Naive thymus-derived CD8-positive, alpha-beta T cell (primary cell): ENCODE results near the gene MIP. TPM values are rescaled to one million over a fixed set of nuclear protein-coding genes. Genes with fewer than 3 reads are reported as not detected.
A peak's percentile ranks its signal among the peaks of the same experiment; 100 is the strongest.
"Not testable (repeated sequence)": the region's sequence is repeated elsewhere in the genome, so short reads cannot be mapped to it uniquely, and the experiment has no call there.

Experiments used
- ATAC-seq, 2 donors: fragments of 150-1000 bp; cut with Tn5 transposase in 1 of 2; sonication (Bioruptor Pico), chemical (Tn5 transposase) in 1 of 2; 1 replicate in 1 of 2; 2 replicates in 1 of 2; pipeline ENCODE4 v1.10.0; 2021; ENCODE audit warnings: mild to moderate bottlenecking in 2 of 2, moderate library complexity in 2 of 2
- POLR2A ChIA-PET: fragments of 350-600 bp; sonication (Branson Sonifier 250); formaldehyde crosslinking; loops from one replicate; lab custom pipeline; 2021; ENCODE audit warnings: antibody characterized with exemption; lab: Charles Lee
- DNase-seq, 10 donors: peaks; one replicate each; pipeline versions ENCODE4 v3.0.0 to v3.0.0-alpha.2; 2020 to 2022
- H3K27ac Mint-ChIP-seq, 10 donors: one replicate each; pipeline ENCODE4 v1.8.0; 2020 to 2022; ENCODE audit warnings: mild to moderate bottlenecking in 10 of 10, mixed read lengths in 10 of 10, moderate library complexity in 4 of 10, inconsistent platforms in 1 of 10
- H3K27me3 Mint-ChIP-seq, 5 donors: one replicate each; pipeline ENCODE4 v1.8.0; 2021 to 2022; ENCODE audit warnings: mixed read lengths in 5 of 5
- H3K36me3 Mint-ChIP-seq, 3 donors: one replicate each; pipeline ENCODE4 v1.8.0; 2020 to 2022; ENCODE audit warnings: mixed read lengths in 3 of 3, mild to moderate bottlenecking in 2 of 3, inconsistent platforms in 1 of 3
- H3K4me1 Mint-ChIP-seq, 4 donors: one replicate each; pipeline ENCODE4 v1.8.0; 2021 to 2022; ENCODE audit warnings: mixed read lengths in 4 of 4
- H3K4me3 Mint-ChIP-seq, 10 donors: one replicate each; pipeline ENCODE4 v1.8.0; 2020 to 2022; ENCODE audit warnings: mild to moderate bottlenecking in 10 of 10, mixed read lengths in 10 of 10, moderate library complexity in 6 of 10, inconsistent platforms in 1 of 10
- H3K9me3 Mint-ChIP-seq, 9 donors: one replicate each; pipeline ENCODE4 v1.8.0; 2020 to 2022; ENCODE audit warnings: mixed read lengths in 9 of 9, mild to moderate bottlenecking in 3 of 9, inconsistent platforms in 1 of 9, moderate library complexity in 1 of 9
- polyA plus RNA-seq, 3 donors: library from polyadenylated mRNA; unstranded; fragments of 300-500 nt; fragmentation: Illumina TruSeq; gene quantifications; one replicate each; pipeline ENCODE4 v1.2.3, GENCODE V29; 2021
- total RNA-seq, 8 experiments: library from RNA in 2 of 8; stranded (reverse) in 2 of 8; gene quantifications; one replicate each; pipeline ENCODE4 v1.2.3 and lab custom pipeline; 2021 to 2026

Gene MIP
- total and polyA plus RNA-seq, 5 experiments from 2014 or later: not detected

GRCh38 chr12:56461235-56462159 is 7.0 kb upstream of the MIP start:
- Mint-ChIP-seq H3K27ac (no peak overlapping the region), H3K4me1 (peaks cover 3 to 9% (median 6%) of the 10 kb centered on the region in 4 donors), H3K9me3 (no peaks in the 10 kb centered on the region), H3K36me3 (no peaks in the 10 kb centered on the region), H3K4me3 (no peak overlapping the region), H3K27me3 (no peaks in the 10 kb centered on the region)
- POLR2A ChIA-PET: interaction anchor here (0.7 to 3.4 kb wide), 5 partner anchors 12 to 203 kb away, joined by 3 to 13 read pairs (median 3); partner anchors contain the start of genes ANKRD52, CNPY2 and TIMELESS
- DNase-seq (no peak), ATAC-seq (no peak)

- Mint-ChIP-seq H3K36me3 (no peaks in the 10 kb centered on the region), H3K4me1 (peaks cover 0 to 4% (median 0%) of the 10 kb centered on the region in 4 donors), H3K4me3 (no peak overlapping the region), H3K27me3 (no peaks in the 10 kb centered on the region), H3K27ac (no peak overlapping the region), H3K9me3 (no peaks in the 10 kb centered on the region)
- POLR2A ChIA-PET: interaction anchor here (1.4 kb wide), 1 partner anchor 10 kb away, joined by 5 read pairs; the partner anchor contains the start of gene SPRYD4
- no peak for ATAC-seq
- no peak for DNase-seq
Observed at GRCh38 chr12:56457817-56458216, 3.4 kb upstream of the MIP start.

- Mint-ChIP-seq H3K36me3 (no peaks in the 10 kb centered on the region), H3K9me3 (no peaks in the 10 kb centered on the region), H3K27ac (peak overlapping the region in 3 of 10 donors; percentile 7 to 53 (median 17)), H3K4me3 (peak overlapping the region in 2 of 10 donors; percentile 34 to 57), H3K27me3 (no peaks in the 10 kb centered on the region), H3K4me1 (peaks cover 7 to 28% (median 14%) of the 10 kb centered on the region in 4 donors)
- no peak for ATAC-seq
- POLR2A ChIA-PET: interaction anchor here (3.9 kb wide), 1 partner anchor 13 kb away, joined by 15 read pairs; no protein-coding TSS in a partner anchor
- DNase-seq: no peak
Observed at GRCh38 chr12:56451147-56451546, 3.3 kb downstream of the MIP start.

DNA sequence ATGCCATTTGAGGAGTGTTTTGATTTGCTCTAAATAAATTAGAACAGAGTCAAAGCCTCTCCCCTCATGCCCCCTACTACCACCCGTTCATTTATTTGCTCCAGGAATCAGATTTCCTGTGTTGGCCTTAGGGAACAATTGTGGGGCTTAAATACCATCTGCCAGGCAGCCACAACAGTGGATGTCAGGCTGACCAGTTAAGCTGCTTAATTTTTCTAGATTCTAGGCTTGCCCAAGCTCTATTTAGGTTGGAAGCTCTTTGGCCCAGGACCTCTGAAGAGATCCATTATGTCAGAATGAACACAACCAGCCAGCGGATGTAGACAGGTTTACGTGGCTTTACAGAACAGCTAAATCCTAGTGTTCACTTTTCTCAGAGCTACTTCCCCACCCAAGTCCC is 4.2 kb downstream of the MIP start:
- H3K4me3 Mint-ChIP-seq: peak overlapping the region in 8 of 10 donors; percentile 27 to 95 (median 92)
- H3K27me3 Mint-ChIP-seq: no peaks in the 10 kb centered on the region
- ATAC-seq (no peak), DNase-seq (no peak)
- H3K9me3 Mint-ChIP-seq: no peaks in the 10 kb centered on the region
- H3K36me3 Mint-ChIP-seq: no peaks in the 10 kb centered on the region
- H3K27ac Mint-ChIP-seq: peak overlapping the region in 6 of 10 donors; percentile 93 to 97 (median 96)
- POLR2A ChIA-PET: interaction anchor here (1.4 to 3.9 kb wide), 4 partner anchors 14 to 332 kb away, joined by 3 to 15 read pairs (median 12); partner anchors contain the start of genes RNF41, STAT2 and ZC3H10
- H3K4me1 Mint-ChIP-seq: peaks cover 7 to 28% (median 14%) of the 10 kb centered on the region in 4 donors

GRCh38 chr12:56449622-56449984 is 4.9 kb downstream of the MIP start:
- DNase-seq: no peak
- Mint-ChIP-seq H3K4me3 (peak overlapping the region; percentile 88 to 95 (median 92)), H3K27me3 (no peaks in the 10 kb centered on the region), H3K4me1 (peaks cover 10 to 28% (median 14%) of the 10 kb centered on the region in 4 donors), H3K27ac (peak overlapping the region; percentile 93 to 97 (median 95)), H3K36me3 (no peaks in the 10 kb centered on the region), H3K9me3 (peaks cover 0 to 3% (median 0%) of the 10 kb centered on the region in 9 donors)
- POLR2A ChIA-PET: interaction anchor here (0.6 to 3.9 kb wide), 14 partner anchors 11 to 332 kb away, joined by 3 to 15 read pairs (median 6); partner anchors contain the start of genes CNPY2, ESYT1, IL23A and RNF41
- ATAC-seq: no peak

- Mint-ChIP-seq H3K27me3 (no peaks in the 10 kb centered on the region), H3K9me3 (peaks cover 0 to 7% (median 0%) of the 10 kb centered on the region in 9 donors), H3K4me1 (peaks cover 12 to 28% (median 14%) of the 10 kb centered on the region in 4 donors), H3K4me3 (peak within 1 kb of the TSS; percentile 88 to 95 (median 92)), H3K36me3 (peaks cover 0 to 2% (median 0%) of the 10 kb centered on the region in 3 donors), H3K27ac (peak within 1 kb of the TSS; percentile 93 to 97 (median 95))
- peak; percentile 72 to 95 (median 80) for DNase-seq
- POLR2A ChIA-PET: interaction anchor here (0.5 to 3.9 kb wide), 20 partner anchors 10 to 354 kb away, joined by 3 to 15 read pairs (median 4); partner anchors contain the start of genes CNPY2, COQ10A, ESYT1 and IL23A
- peak; percentile 97 to 98 for ATAC-seq
Observed at GRCh38 chr12:56448860-56449621, 5.4 kb downstream of the MIP start, which contains the start of gene TIMELESS. TSS of gene TIMELESS (minus strand) at chr12:56449426. CDS start at chr12:56434170, 15,256 bp downstream.

GRCh38 chr12:56443208-56443607 is 11.2 kb downstream of the MIP start:
- Mint-ChIP-seq H3K4me1 (peaks cover 3 to 10% (median 8%) of the 10 kb centered on the region in 4 donors), H3K27ac (peak overlapping the region in 1 of 10 donors; percentile 50)
- POLR2A ChIA-PET: interaction anchor here (0.7 kb wide), 1 partner anchor 637 kb away, joined by 4 read pairs; no protein-coding TSS in a partner anchor

DNA sequence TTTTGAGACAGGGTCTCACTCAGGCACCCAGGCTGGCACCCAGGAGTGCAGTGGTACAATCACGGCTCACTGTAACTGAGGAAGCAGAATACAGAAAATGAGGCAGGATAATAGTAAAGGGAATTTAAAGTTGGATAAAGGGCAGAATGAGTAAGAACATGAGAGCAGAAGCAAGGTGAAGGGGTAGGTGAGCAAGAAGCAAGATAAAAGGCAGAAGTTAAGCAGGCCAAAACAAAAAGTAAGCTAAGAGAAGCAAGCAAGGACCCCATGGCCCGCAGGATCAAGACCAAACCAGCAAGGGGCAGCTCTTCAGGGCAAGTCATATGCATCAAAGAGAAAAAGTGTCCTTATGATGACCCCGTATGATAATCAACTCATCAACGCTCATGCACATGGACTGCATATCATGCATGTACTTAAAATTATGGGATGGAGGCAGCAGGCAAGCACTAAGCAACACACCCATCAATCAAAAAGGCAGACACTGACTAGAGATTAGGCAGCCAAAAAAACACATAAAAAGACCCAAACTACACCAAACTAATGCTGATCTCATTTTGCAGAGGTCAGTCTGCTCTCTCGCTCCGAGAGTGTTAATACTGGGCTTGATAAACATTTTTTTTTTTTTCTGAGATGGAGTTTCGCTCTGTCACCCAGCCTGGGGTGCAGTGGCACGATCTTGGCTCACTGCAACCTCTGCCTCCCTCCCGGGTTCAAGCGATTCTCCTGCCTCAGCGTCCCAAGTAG is 16.9 kb downstream of the MIP start:
- peak overlapping the region in 2 of 10 donors; percentile 40 to 45 for H3K27ac Mint-ChIP-seq
- H3K4me1 Mint-ChIP-seq: peaks cover 0 to 3% (median 0%) of the 10 kb centered on the region in 4 donors
- H3K27me3 Mint-ChIP-seq: no peaks in the 10 kb centered on the region
- ATAC-seq (no peak), DNase-seq (no peak)
- POLR2A ChIA-PET: interaction anchor here (0.6 kb wide), 1 partner anchor 579 kb away, joined by 3 read pairs; no protein-coding TSS in a partner anchor
- peaks cover 0 to 2% (median 0%) of the 10 kb centered on the region in 3 donors for H3K36me3 Mint-ChIP-seq
- no peak overlapping the region for H3K4me3 Mint-ChIP-seq
- no peaks in the 10 kb centered on the region for H3K9me3 Mint-ChIP-seq

More at GRCh38 chr12:56443208-56443607, 11.2 kb downstream of the MIP start:
- not testable (repeated sequence) for H3K36me3 Mint-ChIP-seq, H3K27me3 Mint-ChIP-seq, DNase-seq, ATAC-seq, H3K4me3 Mint-ChIP-seq
- peaks cover 0 to 17% (median 0%) of the 10 kb centered on the region in 9 donors for H3K9me3 Mint-ChIP-seq

DNA sequence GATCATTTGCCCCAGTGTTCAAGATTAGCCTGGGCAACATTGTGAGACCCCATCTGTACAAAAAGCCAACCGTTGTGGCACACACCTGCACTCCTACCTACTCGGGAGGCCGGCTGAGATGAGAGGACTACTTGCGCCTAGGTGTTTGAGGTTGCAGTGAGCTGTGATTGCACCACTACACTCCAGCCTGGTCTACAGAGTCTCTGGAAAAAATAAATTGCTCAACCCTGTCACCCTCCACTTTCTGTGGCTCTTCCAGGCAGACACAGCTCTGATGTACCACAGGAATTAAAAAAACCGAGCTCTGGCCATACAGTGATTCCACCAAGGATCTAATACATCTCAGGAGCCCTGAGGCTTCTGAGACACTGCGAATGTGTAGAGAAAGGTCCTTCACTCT is 19.6 kb downstream of the MIP start:
- Mint-ChIP-seq H3K4me1 (peaks cover 0 to 1% (median 0%) of the 10 kb centered on the region in 4 donors), H3K9me3 (no peaks in the 10 kb centered on the region), H3K4me3 (no peak overlapping the region), H3K36me3 (peaks cover 0 to 7% (median 2%) of the 10 kb centered on the region in 3 donors), H3K27ac (peak overlapping the region in 2 of 10 donors; percentile 17 to 53), H3K27me3 (no peaks in the 10 kb centered on the region)
- DNase-seq (no peak), ATAC-seq (no peak)
- POLR2A ChIA-PET: interaction anchor here (0.7 kb wide), 1 partner anchor 19 kb away, joined by 3 read pairs; no protein-coding TSS in a partner anchor

DNA sequence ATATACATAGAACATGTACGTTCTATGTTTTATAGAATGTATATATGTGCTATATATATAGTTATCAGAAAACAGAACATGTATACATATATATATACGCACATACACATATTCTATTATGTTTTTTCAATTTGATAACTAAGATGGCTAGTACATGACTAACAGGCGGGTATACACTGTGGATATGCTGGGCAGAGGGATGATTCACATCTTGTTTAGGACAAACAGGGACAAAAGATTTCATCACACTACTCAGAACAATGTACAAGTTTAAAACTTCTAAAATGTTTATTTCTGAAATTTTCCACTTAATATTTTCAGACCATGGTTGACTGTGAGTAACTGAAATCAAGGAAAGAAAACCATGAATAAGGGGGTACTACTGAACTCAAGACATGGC is 22.6 kb downstream of the MIP start:
- ATAC-seq (no peak), DNase-seq (no peak)
- Mint-ChIP-seq H3K36me3 (peaks cover 0 to 12% (median 7%) of the 10 kb centered on the region in 3 donors), H3K4me1 (peaks cover 0 to 1% (median 0%) of the 10 kb centered on the region in 4 donors), H3K27me3 (no peaks in the 10 kb centered on the region), H3K9me3 (no peaks in the 10 kb centered on the region), H3K27ac (no peak overlapping the region), H3K4me3 (no peak overlapping the region)
- POLR2A ChIA-PET: no interaction called here

DNA sequence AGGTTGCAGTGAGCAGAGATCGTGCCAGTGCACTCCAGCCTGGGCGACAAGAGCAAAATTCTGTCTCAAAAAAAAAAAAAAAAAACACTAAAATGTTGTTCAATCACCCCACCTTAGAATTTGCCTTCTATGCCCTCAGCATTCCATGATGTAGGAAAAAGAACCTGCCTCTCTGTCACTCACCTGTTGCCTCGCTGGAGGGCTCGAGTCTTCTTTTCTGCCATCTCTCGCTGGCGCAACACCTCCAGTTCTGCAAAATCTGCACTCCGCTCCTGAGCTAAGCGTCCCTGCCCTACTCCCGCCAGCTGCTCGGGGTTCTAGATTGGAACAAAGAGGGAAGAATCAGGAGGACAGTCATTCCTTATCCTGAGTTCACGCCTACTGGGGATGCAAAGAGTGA is 23.2 kb downstream of the MIP start:
- peaks cover 0 to 1% (median 0%) of the 10 kb centered on the region in 4 donors for H3K4me1 Mint-ChIP-seq

More for the DNA sequence above, 23.2 kb downstream of the MIP start:
- Mint-ChIP-seq H3K9me3 (no peaks in the 10 kb centered on the region), H3K4me3 (no peak overlapping the region), H3K36me3 (peaks cover 0 to 12% (median 7%) of the 10 kb centered on the region in 3 donors), H3K27ac (no peak overlapping the region), H3K27me3 (no peaks in the 10 kb centered on the region)
- POLR2A ChIA-PET: no interaction called here
- DNase-seq (no peak), ATAC-seq (no peak)
